Right renal cortex interstitium (tissue), 3 donors: ENCODE results near the gene RNF144B. TPM values are rescaled to one million over a fixed set of nuclear protein-coding genes. Genes with fewer than 3 reads are reported as not detected.

ENCODE experiments used
- DNase-seq, 3 donors: peaks; one replicate each; pipeline ENCODE4 v3.0.0-alpha.2; 2013; ENCODE audit warnings: low read depth in 3 of 3, low spot score in 2 of 3
- polyA plus RNA-seq, 3 donors: library from polyadenylated mRNA; unstranded; fragments of 120-200 nt; gene quantifications; one replicate each; pipeline ENCODE4 v1.2.1, GENCODE V29; 2013; ENCODE audit not compliant: insufficient read length in 3 of 3

RNF144B gene
- polyA plus RNA-seq, 3 donors = 18.4 to 18.9 (median 18.9) TPM

DNA sequence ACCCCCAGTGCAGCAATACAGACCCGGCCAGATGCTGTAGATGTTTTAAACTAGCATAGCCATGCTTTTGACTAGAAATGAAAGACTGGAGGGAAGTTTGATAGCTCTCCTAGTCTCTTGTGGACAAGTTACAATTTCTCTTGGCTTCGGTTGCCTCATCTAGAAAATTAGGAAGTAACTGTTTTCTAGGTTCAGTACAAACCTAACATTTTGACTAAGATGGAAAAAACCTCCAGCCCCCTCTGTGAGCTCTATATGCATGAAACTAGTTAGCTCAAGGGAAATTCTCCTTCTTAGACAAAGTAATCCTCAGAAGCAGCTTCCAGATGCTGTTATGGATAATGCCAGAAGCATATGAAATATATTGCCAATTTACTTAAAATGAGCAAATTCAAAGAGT lies 86.6 kb downstream of the RNF144B start:
- DNase-seq = no peak

DNA sequence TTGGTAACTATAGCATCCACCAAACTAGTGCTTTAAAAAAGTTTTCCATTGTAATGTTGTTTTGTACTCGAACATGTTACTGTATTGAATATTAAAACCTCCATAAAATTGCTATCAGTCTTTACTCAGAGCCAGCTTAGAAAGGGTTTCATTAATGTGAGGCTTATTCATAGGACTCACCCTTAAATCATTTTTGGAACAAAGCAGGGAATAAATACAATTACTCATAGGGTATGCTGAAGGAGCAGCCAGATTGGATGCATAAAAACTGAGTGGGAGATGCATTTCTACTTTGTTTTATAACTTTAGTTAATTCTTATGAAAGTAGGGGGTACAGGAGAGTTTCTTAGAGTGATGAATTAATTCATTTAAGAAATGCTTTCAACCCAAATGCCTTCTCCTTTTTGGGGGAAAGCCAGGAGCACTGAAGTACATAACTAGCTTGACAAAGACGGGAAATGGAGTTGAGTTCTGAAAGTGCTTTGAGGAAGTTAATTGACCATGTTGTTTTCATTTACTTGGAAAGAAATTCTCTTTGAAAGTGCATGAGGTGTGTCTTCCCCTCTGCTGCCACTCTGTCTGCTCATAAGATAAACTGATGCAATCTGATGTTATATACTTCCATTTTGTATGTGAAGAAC lies 90.3 kb downstream of the RNF144B start:
- no peak for DNase-seq

DNA sequence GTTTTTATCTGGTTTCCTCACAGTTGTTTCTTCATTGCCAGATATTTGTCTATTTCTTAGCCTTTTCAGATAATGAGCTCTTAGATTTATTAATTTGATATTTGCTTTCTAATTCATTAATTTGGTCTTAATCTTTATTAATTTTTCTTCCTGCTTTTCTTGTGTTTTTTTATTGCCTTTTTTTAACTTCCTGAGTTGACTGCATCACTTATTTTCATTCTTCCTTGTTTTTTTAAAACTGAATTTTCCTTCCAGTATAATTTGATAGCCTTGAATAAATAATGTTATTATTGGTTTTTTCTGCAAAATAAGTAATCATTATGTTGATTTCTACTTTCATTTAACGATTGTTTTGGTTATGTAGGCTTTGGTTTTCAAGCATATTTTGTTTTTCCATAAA lies 91.5 kb downstream of the RNF144B start:
- DNase-seq = no peak

DNA sequence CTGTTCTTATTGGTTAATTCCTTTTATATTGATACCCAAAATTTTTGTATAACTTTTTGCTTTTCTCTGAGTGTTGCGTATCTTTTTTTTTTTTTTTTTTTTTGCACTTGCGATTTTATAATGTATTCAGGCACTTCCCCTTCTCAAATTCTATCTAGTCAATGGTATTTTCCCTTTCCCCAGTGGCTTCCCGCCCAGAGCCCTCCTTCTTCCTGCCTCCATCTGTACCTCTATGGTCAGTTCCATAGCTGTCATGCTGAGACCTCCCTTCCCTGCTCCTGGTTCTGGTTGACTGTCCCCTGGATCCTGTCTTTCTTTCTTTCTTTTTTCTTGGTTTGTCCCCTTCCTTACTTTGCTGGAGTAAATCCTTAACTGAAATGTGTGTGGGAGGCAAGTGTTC lies 94.7 kb downstream of the RNF144B start:
- no peak for DNase-seq

DNA sequence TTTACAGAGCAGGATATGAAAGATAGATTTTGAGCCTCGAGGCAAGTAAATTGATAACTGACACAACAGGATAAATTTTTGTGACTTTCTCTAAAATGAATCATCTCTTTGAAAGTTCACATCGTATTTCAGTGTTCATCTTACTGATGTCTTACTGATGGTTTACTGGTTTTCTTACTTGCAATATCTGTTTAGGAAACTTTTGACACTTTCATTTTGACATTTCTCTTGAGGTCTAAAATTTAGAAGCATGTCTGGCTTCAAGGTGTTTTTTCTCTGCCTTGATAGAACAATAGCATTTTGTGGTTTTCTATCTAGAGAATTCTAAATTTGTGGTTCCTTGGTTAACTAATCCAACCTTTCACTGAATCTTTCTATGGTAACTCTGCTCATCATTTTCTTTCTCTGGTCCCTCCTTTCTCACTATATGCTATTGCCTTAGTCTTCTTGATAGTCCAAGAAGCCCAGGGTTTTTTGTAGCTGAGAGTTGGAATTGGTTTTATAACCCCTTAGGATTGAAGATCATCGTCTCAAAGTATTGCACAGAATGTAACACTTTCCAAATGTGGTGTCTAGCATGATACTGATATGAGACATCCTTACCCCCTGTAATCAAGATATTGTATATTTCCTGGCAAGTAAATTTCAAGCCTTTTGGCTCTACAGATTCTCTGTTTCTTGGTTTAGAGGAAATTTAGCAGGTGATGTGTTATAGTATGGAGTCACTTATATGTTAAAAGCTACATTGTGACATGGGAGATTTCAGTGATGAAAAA lies 98.7 kb downstream of the RNF144B start:
- no peak for DNase-seq

DNA sequence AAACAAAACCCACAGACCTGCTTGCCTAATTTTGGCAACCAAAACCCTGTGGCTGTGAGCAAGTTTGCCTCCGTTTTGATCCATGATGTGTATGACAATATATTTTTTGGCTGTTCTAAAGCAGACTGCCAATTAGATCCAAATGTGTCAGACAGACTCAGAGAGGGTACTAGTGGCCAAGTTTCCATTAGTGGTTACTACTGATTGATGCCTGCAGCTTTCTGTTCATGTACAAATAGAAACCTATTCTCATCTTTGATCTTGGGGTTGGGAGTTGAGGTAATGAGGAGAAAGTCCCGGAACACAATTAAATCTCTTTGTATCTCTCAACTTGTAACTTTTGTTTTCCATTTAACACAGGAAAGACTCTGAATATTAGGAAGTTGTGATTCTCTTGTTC lies 100.9 kb downstream of the RNF144B start:
- DNase-seq = no peak

DNA sequence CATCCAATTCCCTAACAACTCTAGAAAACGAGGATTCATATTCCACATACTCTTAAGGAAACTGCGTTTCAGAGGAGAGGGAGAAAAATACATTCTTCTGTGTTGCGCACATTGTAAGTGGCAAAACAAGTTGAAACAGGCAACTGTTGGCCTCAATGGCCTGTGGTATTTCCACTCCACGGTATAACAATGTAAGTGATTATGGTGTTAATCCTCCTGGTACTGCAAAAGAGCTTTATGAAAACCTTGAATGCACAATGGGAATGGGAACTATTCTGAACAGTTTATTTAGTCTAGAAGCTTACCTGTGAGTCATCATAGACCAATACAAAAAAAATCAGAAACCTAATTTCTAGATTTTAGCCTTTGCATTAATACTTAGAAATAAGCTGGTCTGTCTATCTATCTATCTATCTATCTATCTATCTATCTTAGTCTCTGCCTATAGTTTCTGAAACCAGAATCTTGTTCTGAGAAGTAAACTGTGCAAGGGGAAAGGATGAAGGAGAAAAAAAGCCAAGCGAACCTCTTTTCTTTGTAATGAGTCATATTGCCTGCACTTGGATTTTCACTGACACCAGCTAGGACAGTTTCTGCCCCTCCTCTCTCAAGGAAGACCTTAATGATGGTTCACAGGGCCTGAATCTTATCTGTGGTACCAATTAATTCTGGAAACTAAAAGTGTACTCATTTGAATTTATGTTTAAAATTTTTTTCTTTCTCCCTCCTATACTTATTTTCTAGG lies 101.5 kb downstream of the RNF144B start:
- DNase-seq = no peak

DNA sequence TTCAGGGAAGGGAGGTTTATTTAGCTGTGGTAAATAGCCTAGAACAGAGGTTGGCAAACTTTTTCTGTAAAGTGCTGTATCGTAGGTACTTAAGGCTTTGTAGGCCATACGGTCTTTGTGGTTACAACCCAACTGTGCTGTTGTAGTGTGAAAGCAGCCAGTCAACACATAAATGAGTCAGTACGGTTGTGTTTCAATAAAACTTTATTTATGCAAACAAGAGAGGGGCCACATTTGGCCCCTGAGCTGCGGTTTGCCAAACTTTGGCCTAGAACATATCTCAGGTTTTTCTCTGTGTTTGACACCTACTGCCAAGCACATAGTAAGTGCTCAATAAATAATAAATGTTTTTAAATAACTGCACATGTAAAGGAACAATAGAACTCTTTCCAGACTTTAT lies 102.2 kb downstream of the RNF144B start:
- DNase-seq = no peak

DNA sequence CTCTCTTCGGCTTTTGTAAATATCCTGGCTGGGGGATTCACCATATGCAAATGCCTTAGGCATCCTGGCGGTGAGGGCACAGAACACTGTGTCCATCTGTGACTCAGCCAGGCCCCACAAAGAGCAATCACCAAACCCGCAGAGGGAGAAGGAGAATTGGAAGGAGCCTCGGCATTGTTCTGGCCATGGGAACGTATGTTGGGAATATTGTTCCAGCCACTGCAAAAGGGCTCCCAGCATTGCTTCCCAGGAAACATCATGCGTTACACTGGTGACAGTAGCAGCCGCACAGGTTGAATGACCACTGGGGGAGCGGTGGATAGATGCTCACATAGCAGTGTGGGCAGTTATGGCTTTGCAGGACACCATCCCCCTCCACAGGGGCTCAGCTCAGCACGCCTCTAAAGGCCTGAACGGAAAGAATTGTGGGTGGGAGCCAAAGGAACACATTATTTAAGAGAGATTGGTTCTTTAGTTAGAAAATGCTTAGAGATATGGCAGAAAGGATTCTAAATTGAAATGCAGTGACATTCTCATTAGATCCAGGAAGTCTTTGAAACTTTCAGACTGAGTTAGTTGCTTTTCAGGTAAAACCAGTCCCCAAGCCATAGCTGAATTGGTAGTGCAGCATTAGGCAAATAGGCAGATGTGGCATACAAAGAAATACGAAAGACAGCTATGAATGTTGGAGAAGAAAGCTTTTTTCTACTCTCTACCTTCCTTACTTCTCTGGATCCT lies 104.3 kb downstream of the RNF144B start:
- no peak for DNase-seq

DNA sequence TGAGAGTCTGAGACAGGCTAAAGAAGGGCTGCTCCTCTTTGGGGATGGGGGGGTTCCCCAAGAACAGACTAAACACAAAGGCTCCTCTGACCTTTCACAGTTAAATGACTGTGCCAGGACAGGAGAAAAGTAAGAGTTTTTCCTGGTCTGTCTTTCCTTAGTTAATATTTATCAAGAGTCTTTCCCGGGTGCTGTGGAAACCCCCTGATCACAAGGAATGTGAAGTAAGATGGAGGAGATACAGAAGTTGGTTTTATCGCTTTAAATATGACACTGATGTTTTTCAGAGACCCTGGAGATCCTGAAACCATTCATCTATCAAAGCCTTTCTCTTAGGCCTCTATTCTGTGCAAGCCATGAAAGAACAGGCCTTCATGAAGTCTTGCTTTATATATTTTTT lies 105.8 kb downstream of the RNF144B start:
- DNase-seq = no peak

DNA sequence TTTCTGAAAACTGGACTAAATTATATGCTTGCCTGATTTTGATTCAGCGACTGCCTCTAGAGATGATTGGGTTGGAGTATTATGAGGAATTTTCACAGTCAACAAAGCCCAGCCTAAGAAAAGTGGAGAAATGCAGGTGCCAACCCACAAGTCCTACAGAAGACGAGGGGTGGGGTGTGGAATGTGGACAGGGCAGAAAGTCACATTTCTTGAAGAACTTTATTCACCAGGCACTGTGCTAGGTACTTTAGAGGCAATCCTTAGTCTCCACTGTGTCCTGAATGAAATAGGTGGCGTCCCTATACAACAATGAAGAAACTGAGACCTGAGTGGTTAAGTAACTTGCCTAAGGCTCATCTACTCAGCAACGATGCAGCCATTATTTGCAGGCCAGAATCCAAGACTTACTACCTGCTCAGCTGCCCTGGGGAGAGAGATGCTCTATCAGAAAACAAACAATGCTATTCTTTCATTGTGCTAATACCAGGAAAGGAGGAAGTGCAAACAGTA lies 106.3 kb downstream of the RNF144B start:
- DNase-seq = no peak

DNA sequence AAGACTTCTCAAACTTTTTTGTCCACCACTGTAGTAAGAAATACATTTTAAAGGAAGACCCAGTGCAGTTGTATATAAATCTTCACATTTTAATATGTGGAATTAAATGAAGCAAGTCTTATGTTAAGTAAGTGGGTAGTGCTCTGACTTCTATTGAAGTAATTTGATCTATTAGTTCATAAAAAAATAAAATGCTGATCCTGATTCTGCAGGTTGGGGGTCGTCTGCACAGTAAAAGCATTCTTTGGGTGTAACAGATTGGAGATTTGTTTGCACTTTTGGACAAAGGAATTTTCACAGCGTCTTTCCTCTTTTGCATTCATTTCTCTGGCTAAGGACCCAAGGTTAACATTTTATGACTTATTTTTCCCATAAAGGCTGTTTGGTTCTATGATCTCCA lies 106.8 kb downstream of the RNF144B start:
- DNase-seq = no peak

DNA sequence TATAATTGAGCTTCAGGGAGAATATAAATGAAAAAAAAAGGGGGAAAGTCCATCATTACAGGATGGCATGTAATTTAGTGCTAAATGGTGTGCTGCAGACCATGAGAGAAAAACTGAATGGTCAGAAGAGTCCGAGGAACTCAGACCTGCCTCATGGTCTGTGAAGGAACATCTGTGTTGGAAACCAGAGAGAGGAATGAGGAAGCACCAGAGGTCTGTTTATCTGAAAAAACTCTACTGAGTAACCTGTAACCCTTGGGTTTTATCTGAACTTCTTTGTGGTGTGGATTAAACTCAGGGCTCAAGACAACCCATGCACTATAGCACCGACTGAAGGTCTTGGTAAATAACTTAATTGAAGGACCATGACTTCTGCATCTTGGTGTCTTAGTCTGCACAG lies 108.1 kb downstream of the RNF144B start:
- no peak for DNase-seq

DNA sequence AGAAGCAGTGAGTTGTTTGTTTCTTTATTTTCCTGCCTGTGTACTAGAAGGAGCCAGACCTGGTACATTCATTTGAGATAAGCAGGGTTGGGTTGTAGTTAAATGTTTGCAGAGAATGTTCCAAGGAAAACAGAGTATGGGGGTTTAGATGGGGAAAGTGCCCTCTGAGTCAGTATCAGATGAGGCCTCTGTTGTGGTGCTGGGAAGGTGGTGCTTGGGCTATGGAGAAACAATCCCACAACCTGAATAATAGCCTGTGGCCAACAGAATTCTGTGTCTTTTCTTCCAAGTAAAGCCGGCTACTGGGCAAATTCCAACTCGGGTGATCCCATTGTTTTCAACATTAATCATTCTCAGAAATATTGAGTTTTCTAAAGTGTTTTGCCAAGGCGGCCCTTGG lies 109.3 kb downstream of the RNF144B start:
- DNase-seq = no peak

DNA sequence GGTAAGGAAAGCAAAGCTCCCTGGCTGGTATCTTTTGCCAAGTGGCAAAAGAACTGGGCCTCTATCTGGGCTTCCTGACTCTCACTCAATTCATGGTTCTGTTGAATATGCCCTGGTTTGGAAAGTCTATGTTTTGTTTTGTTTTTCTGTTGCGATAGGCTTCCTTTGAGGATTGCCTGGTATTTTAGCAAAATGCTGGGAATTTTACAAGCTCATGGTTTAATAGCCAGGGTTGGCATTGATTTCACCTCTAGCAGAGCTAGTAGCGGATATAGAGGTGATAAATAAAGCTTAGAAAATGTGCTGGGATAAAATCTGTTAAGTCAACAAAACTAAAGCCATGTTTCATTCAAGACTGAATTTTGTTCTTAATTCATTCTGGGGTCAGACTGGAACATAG lies 109.9 kb downstream of the RNF144B start:
- DNase-seq = no peak

DNA sequence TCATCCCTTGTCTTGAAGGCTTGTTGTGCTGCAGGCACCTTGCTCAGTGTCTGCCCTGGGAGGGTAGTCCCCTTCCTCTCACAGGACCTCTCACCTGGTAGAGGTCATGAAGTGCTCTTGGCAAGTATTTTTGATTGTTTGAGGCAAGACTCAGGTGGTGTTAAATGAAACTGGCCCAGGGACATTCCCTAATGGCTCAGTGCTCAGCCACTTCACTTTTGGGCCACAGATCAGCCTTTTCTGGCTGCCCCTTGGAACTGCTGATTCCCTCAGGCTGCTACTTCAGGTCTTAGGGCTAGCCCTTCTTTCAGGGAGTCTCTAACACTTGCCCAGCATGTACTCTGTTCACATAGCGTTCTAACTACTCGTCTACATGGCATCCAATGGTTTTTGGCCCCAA lies 111.3 kb downstream of the RNF144B start:
- no peak for DNase-seq

DNA sequence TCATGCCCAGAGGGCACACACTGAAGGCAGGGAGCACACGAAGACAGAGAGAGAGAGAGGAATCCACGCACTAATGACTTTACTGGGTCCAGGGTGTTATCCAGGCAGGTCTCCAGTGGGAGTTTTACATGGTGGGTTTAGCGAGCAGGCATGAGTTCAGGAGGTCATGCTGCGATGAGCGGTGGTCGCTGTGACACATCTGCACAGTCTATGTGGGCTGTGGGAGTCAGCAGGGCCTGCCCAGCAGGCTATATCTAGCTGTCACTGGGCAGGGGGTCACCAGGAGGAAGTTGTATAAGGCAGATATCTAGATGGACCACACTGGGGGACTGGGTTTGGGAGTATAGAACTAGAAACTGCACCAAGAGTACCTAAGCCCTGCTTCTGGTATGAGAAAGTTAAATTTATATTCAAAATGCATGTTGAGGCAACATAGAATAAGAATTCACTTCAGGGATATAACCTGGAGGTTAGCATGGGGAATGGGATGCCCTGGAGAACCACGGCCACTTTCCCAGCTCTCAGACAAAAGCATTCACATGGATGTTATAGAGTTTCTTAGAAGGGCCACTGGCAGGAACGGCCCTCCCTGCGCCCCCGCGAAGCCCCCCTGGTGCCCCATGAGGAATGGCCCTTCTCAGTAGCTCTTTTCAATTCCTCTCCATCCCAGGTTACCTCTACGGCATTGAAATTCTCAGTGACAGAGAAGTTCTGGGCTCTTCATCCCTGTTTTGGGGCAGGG lies 113.9 kb downstream of the RNF144B start:
- DNase-seq = no peak

DNA sequence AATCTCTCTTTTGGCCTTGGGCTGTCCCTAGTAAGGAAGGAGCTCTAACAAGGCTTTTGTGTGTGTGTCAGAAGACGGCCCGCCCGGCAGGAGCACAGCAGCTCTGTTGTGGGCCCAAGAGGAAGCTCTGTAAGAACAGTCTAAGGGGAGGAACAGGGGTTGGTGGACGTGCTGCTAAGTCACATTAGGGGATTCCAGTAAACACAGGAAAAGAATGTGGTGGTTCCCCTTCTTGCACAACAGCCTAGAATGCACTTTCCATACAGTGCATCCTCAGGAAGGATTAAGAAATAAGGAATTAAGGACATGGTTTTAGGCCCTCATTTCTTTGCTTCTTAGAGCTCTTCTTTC lies 114.5 kb downstream of the RNF144B start:
- DNase-seq = no peak

DNA sequence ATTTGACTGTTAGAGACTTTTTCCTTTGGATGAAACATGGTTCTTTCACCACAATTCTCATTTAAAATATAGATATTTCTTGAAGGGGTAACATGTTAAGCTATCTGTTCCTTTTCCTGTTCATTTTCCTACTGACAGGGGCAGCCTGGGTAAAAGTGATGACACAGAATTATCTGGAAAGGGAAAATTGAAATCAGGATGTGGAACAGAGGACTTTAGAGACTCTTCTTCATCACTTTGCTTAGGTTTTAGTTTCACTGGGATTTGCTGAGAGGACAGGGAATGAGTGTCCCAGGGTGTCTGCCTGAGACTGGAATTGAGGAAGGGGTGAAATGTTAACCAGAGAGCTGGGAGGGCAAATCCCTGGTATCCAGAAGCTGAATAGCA lies 116.0 kb downstream of the RNF144B start:
- no peak for DNase-seq

DNA sequence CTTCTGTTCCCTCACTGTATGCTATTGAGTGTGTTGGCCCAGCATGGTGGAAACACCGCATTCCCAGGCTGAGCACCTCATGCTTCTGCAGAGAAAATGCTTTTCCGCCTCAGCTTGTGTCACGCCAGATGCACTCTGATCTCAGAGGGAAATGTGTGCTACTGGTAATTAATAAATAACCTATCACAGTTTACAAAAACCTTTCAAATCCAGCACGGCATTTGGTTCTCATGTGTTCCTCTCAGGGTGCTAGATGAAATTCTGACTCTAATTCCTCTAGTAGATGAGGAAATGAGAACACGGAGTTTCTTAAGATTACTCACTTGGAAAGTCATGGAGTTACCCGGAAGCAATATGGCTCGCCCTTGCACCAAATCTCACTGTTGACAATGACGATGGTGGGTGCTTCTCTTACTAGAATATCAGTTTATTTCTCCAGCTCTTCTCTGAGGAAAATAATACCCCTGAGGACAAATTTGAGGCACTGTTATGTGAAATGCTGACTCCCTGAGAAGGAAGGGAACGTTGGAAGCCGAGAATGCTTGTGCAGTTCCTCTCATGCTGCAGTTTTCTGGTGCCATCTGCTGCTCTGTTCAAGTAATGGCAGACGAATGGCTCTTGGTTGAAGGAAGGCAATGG lies 116.6 kb downstream of the RNF144B start:
- DNase-seq = peak in 2 of 3 donors; percentile 58 to 63
